Skeletal muscle satellite cell (primary cell): Measurements from ENCODE around the gene CNTNAP2.

Experiments used
- H3K27me3 ChIP-seq: 2 replicates; pipeline ENCODE4 v1.7.0; 2013; ENCODE audit warnings: low read length; ENCODE audit not compliant: control insufficient read depth, insufficient read depth
- H3K36me3 ChIP-seq: 2 replicates; pipeline ENCODE4 v1.7.0; 2013; ENCODE audit warnings: mild to moderate bottlenecking, control low read depth, low read length; ENCODE audit not compliant: insufficient read depth
- H3K4me1 ChIP-seq: 2 replicates; pipeline ENCODE4 v1.7.0; 2013; ENCODE audit warnings: low read length; ENCODE audit not compliant: control insufficient read depth, insufficient read depth
- H3K4me2 ChIP-seq: 2 replicates; pipeline ENCODE4 v1.7.0; 2013; ENCODE audit warnings: mild to moderate bottlenecking, low read length
- H3K4me3 ChIP-seq: 2 replicates; pipeline ENCODE4 v1.7.0; 2013; ENCODE audit warnings: low read length
- H3K9ac ChIP-seq: 2 replicates; pipeline ENCODE4 v1.7.0; 2013; ENCODE audit warnings: mild to moderate bottlenecking, low read depth, low read length, moderate library complexity
- H3K9me3 ChIP-seq: replicated peaks from 2 replicates; pipeline ENCODE4 v1.7.0; 2013; ENCODE audit warnings: mild to moderate bottlenecking, control low read depth, low read length

The CNTNAP2 gene

GRCh38 chr7:146961617-146962016 is 845.0 kb downstream of the CNTNAP2 start:
- H3K4me3 ChIP-seq: no peak overlapping the region
- no peaks in the 10 kb centered on the region for H3K4me1 ChIP-seq
- H3K9ac ChIP-seq: no peak overlapping the region
- H3K9me3 ChIP-seq: peaks cover 4% of the 10 kb centered on the region
- no peaks in the 10 kb centered on the region for H3K36me3 ChIP-seq
- H3K4me2 ChIP-seq: no peak overlapping the region
- H3K27me3 ChIP-seq: no peaks in the 10 kb centered on the region

- no peaks in the 10 kb centered on the region for H3K4me1 ChIP-seq
- no peak overlapping the region for H3K4me2 ChIP-seq
- no peaks in the 10 kb centered on the region for H3K36me3 ChIP-seq
- H3K9me3 ChIP-seq: no peaks in the 10 kb centered on the region
- no peak overlapping the region for H3K4me3 ChIP-seq
- no peak overlapping the region for H3K9ac ChIP-seq
- H3K27me3 ChIP-seq: no peaks in the 10 kb centered on the region
Measured at GRCh38 chr7:146966274-146966673, 849.7 kb downstream of the CNTNAP2 start.

- Histone ChIP-seq H3K9ac (no peak overlapping the region), H3K4me2 (no peak overlapping the region), H3K4me3 (no peak overlapping the region), H3K9me3 (no peaks in the 10 kb centered on the region), H3K27me3 (no peaks in the 10 kb centered on the region), H3K36me3 (no peaks in the 10 kb centered on the region), H3K4me1 (no peaks in the 10 kb centered on the region)
Measured at GRCh38 chr7:146982482-146982881, 865.9 kb downstream of the CNTNAP2 start.

- no peak overlapping the region for H3K9ac ChIP-seq
- no peaks in the 10 kb centered on the region for H3K9me3 ChIP-seq
- no peak overlapping the region for H3K4me2 ChIP-seq
- no peaks in the 10 kb centered on the region for H3K4me1 ChIP-seq
- H3K27me3 ChIP-seq: no peaks in the 10 kb centered on the region
- H3K36me3 ChIP-seq: no peaks in the 10 kb centered on the region
- H3K4me3 ChIP-seq: no peak overlapping the region
Measured at GRCh38 chr7:146991596-146991995, 875.0 kb downstream of the CNTNAP2 start.

- Histone ChIP-seq H3K36me3 (no peaks in the 10 kb centered on the region), H3K4me3 (no peak overlapping the region), H3K27me3 (no peaks in the 10 kb centered on the region), H3K4me1 (no peaks in the 10 kb centered on the region), H3K4me2 (no peak overlapping the region), H3K9me3 (no peaks in the 10 kb centered on the region), H3K9ac (no peak overlapping the region)
Measured at GRCh38 chr7:146993764-146994163, 877.2 kb downstream of the CNTNAP2 start.

- H3K4me2 ChIP-seq: no peak overlapping the region
- H3K9me3 ChIP-seq: no peaks in the 10 kb centered on the region
- no peak overlapping the region for H3K4me3 ChIP-seq
- H3K27me3 ChIP-seq: no peaks in the 10 kb centered on the region
- H3K36me3 ChIP-seq: no peaks in the 10 kb centered on the region
- H3K9ac ChIP-seq: no peak overlapping the region
- no peaks in the 10 kb centered on the region for H3K4me1 ChIP-seq
Measured at GRCh38 chr7:147008530-147008929, 891.9 kb downstream of the CNTNAP2 start.

- no peaks in the 10 kb centered on the region for H3K9me3 ChIP-seq
- no peak overlapping the region for H3K4me3 ChIP-seq
- no peak overlapping the region for H3K9ac ChIP-seq
- no peaks in the 10 kb centered on the region for H3K27me3 ChIP-seq
- H3K4me1 ChIP-seq: no peaks in the 10 kb centered on the region
- H3K4me2 ChIP-seq: no peak overlapping the region
- H3K36me3 ChIP-seq: no peaks in the 10 kb centered on the region
Measured at GRCh38 chr7:147012666-147013065, 896.1 kb downstream of the CNTNAP2 start.

GRCh38 chr7:147013825-147014224 is 897.2 kb downstream of the CNTNAP2 start:
- Histone ChIP-seq H3K4me1 (no peaks in the 10 kb centered on the region), H3K9ac (no peak overlapping the region), H3K4me2 (no peak overlapping the region), H3K4me3 (no peak overlapping the region), H3K36me3 (no peaks in the 10 kb centered on the region), H3K9me3 (no peaks in the 10 kb centered on the region), H3K27me3 (no peaks in the 10 kb centered on the region)

GRCh38 chr7:147014286-147014955 is 897.8 kb downstream of the CNTNAP2 start:
- no peaks in the 10 kb centered on the region for H3K36me3 ChIP-seq
- no peak overlapping the region for H3K9ac ChIP-seq
- H3K4me2 ChIP-seq: no peak overlapping the region
- H3K9me3 ChIP-seq: no peaks in the 10 kb centered on the region
- H3K27me3 ChIP-seq: no peaks in the 10 kb centered on the region
- no peak overlapping the region for H3K4me3 ChIP-seq
- no peaks in the 10 kb centered on the region for H3K4me1 ChIP-seq

- H3K4me2 ChIP-seq: no peak overlapping the region
- no peaks in the 10 kb centered on the region for H3K27me3 ChIP-seq
- no peaks in the 10 kb centered on the region for H3K4me1 ChIP-seq
- no peak overlapping the region for H3K4me3 ChIP-seq
- no peak overlapping the region for H3K9ac ChIP-seq
- no peaks in the 10 kb centered on the region for H3K9me3 ChIP-seq
- H3K36me3 ChIP-seq: no peaks in the 10 kb centered on the region
Measured at GRCh38 chr7:147015999-147016398, 899.4 kb downstream of the CNTNAP2 start.

GRCh38 chr7:147022056-147022455 is 905.5 kb downstream of the CNTNAP2 start:
- Histone ChIP-seq H3K4me1 (no peaks in the 10 kb centered on the region), H3K4me3 (no peak overlapping the region), H3K36me3 (no peaks in the 10 kb centered on the region), H3K27me3 (no peaks in the 10 kb centered on the region), H3K9me3 (no peaks in the 10 kb centered on the region), H3K9ac (no peak overlapping the region), H3K4me2 (no peak overlapping the region)

- no peaks in the 10 kb centered on the region for H3K36me3 ChIP-seq
- H3K9me3 ChIP-seq: no peaks in the 10 kb centered on the region
- no peaks in the 10 kb centered on the region for H3K4me1 ChIP-seq
- H3K9ac ChIP-seq: no peak overlapping the region
- H3K27me3 ChIP-seq: no peaks in the 10 kb centered on the region
- no peak overlapping the region for H3K4me2 ChIP-seq
- H3K4me3 ChIP-seq: no peak overlapping the region
Measured at GRCh38 chr7:147023440-147023839, 906.8 kb downstream of the CNTNAP2 start.
